HCT116 (cell line): ENCODE results near the gene ACOT4. TPM values are rescaled to one million over a fixed set of nuclear protein-coding genes. Genes with fewer than 3 reads are reported as not detected.

ENCODE experiments used
- ATAC-seq: fragments of 200-7000 bp; cut with Tn5 transposase; 2 replicates; pipeline ENCODE4 v1.9.1; 2020; ENCODE audit warnings: mild to moderate bottlenecking, moderate library complexity
- BruUV-seq: library from RNA; stranded (reverse); fragments of 400-500 nt; replicated peaks from 2 replicates; lab custom pipeline; 2021; lab: Mats Ljungman, UMichigan
- CTCF ChIA-PET: fragments of 300-600 bp; sonication (Branson Sonifier 250); formaldehyde crosslinking; loops from one replicate; lab custom pipeline; 2021; ENCODE audit warnings: antibody characterized with exemption; lab: Charles Lee
- POLR2A ChIA-PET: fragments of 300-600, 350-600 bp; sonication (Branson Sonifier 250); formaldehyde crosslinking; loops from one replicate; lab custom pipeline; 2021; ENCODE audit warnings: antibody characterized with exemption; lab: Charles Lee
- RAD21 ChIA-PET, 2 experiments: fragments of 300-600 bp; sonication (Branson Sonifier 250); formaldehyde crosslinking; loops; one replicate each; lab custom pipeline; 2023; ENCODE audit warnings: low total read pairs in 2 of 2; ENCODE audit not compliant: uncharacterized antibody in 2 of 2, unreplicated experiment in 2 of 2, low non-redundant PET in 1 of 2; lab: Charles Lee
- DNase-seq: peaks from one replicate; pipeline ENCODE4 v3.0.0-alpha.2; 2010; ENCODE audit warnings: low read depth, low spot score
- H2AFZ ChIP-seq: fragments of 200-600 bp; shearing (Covaris generic), sonication (generic); 2 replicates; pipeline ENCODE4 v1.6.1; 2017; ENCODE audit warnings: low read depth, mixed run types, mixed read lengths, antibody characterized with exemption, low read length; ENCODE audit not compliant: poor library complexity, severe bottlenecking
- H3K27ac ChIP-seq: 2 replicates; pipeline ENCODE4 v1.5.1; 2012; ENCODE audit warnings: low read depth, low read length
- H3K27me3 ChIP-seq: fragments of 200-600 bp; sonication (generic); 2 replicates; pipeline ENCODE4 v1.6.1; 2016; ENCODE audit warnings: mixed run types, low read length, mixed read lengths; ENCODE audit not compliant: insufficient read depth
- H3K36me3 ChIP-seq, 2 experiments: fragments of 200-500 bp in 1 of 2; fragments of 200-600 bp in 1 of 2; sonication (Bioruptor generic) in 1 of 2; sonication (generic) in 1 of 2; 2 replicates each; pipeline versions ENCODE4 v1.5.1 to v1.6.1; 2014 to 2016; ENCODE audit warnings: low read length in 2 of 2, inconsistent platforms in 1 of 2, mixed read lengths in 1 of 2, mixed run types in 1 of 2; ENCODE audit not compliant: insufficient read depth in 2 of 2, control insufficient read depth in 1 of 2
- H3K4me1 ChIP-seq, 2 experiments: fragments of 200-600 bp in 1 of 2; sonication (generic) in 1 of 2; 2 replicates each; pipeline versions ENCODE4 v1.5.1 to v1.6.1; 2012 to 2017; ENCODE audit warnings: low read length in 2 of 2, inconsistent platforms in 1 of 2, mild to moderate bottlenecking in 1 of 2, mixed read lengths in 1 of 2, mixed run types in 1 of 2, moderate library complexity in 1 of 2; ENCODE audit not compliant: insufficient read depth in 2 of 2, control insufficient read depth in 1 of 2
- H3K4me2 ChIP-seq: fragments of 200-600 bp; sonication (generic); 2 replicates; pipeline ENCODE4 v1.6.1; 2017; ENCODE audit warnings: mixed run types, low read length, mixed read lengths
- H3K4me3 ChIP-seq, 2 experiments: fragments of 200-600 bp in 1 of 2; sonication (generic) in 1 of 2; replicated peaks in 1 of 2; 2 replicates each; pipeline ENCODE4 v1.5.1; 2011 to 2016; ENCODE audit warnings: low read length in 2 of 2, control low read depth in 1 of 2, low read depth in 1 of 2, mild to moderate bottlenecking in 1 of 2, mixed read lengths in 1 of 2, mixed run types in 1 of 2
- H3K79me2 ChIP-seq: fragments of 200-600 bp; sonication (generic); 2 replicates; pipeline ENCODE4 v1.6.1; 2017; ENCODE audit warnings: mild to moderate bottlenecking, mixed run types, low read length, moderate library complexity, mixed read lengths; ENCODE audit not compliant: insufficient read depth
- H3K9ac ChIP-seq: fragments of 200-600 bp; sonication (generic); 2 replicates; pipeline ENCODE4 v1.6.1; 2016; ENCODE audit warnings: low read length, mixed read lengths
- H3K9me2 ChIP-seq: fragments of 200-600 bp; sonication (generic), shearing (Covaris generic); 2 replicates; pipeline ENCODE4 v1.6.1; 2017; ENCODE audit warnings: mixed run types, mild to moderate bottlenecking, moderate library complexity; ENCODE audit not compliant: insufficient read depth
- H3K9me3 ChIP-seq, 2 experiments: fragments of 200-500 bp in 1 of 2; fragments of 200-600 bp in 1 of 2; sonication (Bioruptor generic) in 1 of 2; sonication (generic) in 1 of 2; 2 replicates each; pipeline ENCODE4 v1.6.1; 2014 to 2017; ENCODE audit warnings: low read length in 2 of 2, mixed read lengths in 2 of 2, inconsistent platforms in 1 of 2, low read depth in 1 of 2, mild to moderate bottlenecking in 1 of 2, mixed run types in 1 of 2, moderate library complexity in 1 of 2; ENCODE audit not compliant: control insufficient read depth in 1 of 2, insufficient read depth in 1 of 2
- H4K20me1 ChIP-seq: fragments of 200-600 bp; sonication (generic), shearing (Covaris generic); 2 replicates; pipeline ENCODE4 v1.6.1; 2017; ENCODE audit warnings: mixed run types, mild to moderate bottlenecking, moderate library complexity; ENCODE audit not compliant: insufficient read depth
- CBX3 ChIP-seq: IDR thresholded peaks from 2 replicates; pipeline ENCODE4 v1.6.1; 2012; ENCODE audit warnings: low read depth
- CEBPB ChIP-seq: IDR thresholded peaks from 2 replicates; pipeline ENCODE4 v1.6.1; 2012; ENCODE audit warnings: low read depth
- EGR1 ChIP-seq: IDR thresholded peaks from 2 replicates; pipeline ENCODE4 v1.6.1; 2012; ENCODE audit warnings: low read depth
- JUND ChIP-seq: IDR thresholded peaks from 2 replicates; pipeline ENCODE4 v1.6.1; 2012
- POLR2AphosphoS5 ChIP-seq: IDR thresholded peaks from 2 replicates; pipeline ENCODE4 v1.6.1; 2011; ENCODE audit warnings: mild to moderate bottlenecking, low read depth, low read length, moderate library complexity
- SRF ChIP-seq: IDR thresholded peaks from 2 replicates; pipeline ENCODE4 v1.6.1; 2012; ENCODE audit warnings: low read depth
- YY1 ChIP-seq: IDR thresholded peaks from 2 replicates; pipeline ENCODE4 v1.6.1; 2011; ENCODE audit warnings: low read length, low read depth, moderate library complexity, mild to moderate bottlenecking; ENCODE audit not compliant: insufficient replicate concordance; ENCODE audit errors: extremely low read depth
- ZFX ChIP-seq: fragments of 450-650 bp; IDR thresholded peaks from 2 replicates; pipeline ENCODE4 v1.6.1; 2017
- intact Hi-C: fragments of 100-400 bp; cut with micrococcal nuclease; formaldehyde crosslinking; loops from 2 replicates; pipeline ENCODE4 v1.10.0; 2022
- total RNA-seq: library from RNA; stranded (reverse); gene quantifications from one replicate; pipeline ENCODE4 v1.2.1, GENCODE V29; 2021; ENCODE audit not compliant: unreplicated experiment
- TF ChIP-seq, protein P1 (sequence below), 3 experiments: fragments of 200-600 bp in 1 of 3; sonication (generic) in 1 of 3; IDR thresholded peaks in 2 of 3; conservative IDR thresholded peaks in 1 of 3; 2 replicates each; pipeline ENCODE4 v1.5.1; 2012 to 2017; ENCODE audit warnings: low read depth in 2 of 3, low read length in 2 of 3, antibody characterized with exemption in 1 of 3, borderline replicate concordance in 1 of 3, control low read depth in 1 of 3, mild to moderate bottlenecking in 1 of 3, mixed read lengths in 1 of 3, mixed run types in 1 of 3, moderate library complexity in 1 of 3; ENCODE audit not compliant: insufficient read depth in 1 of 3
- TF ChIP-seq, protein P2 (sequence below): IDR thresholded peaks from 2 replicates; pipeline ENCODE4 v1.6.1; 2012; ENCODE audit warnings: low read depth

The ACOT4 gene
- total RNA-seq, 1 experiment from 2014 or later: not detected

DNA sequence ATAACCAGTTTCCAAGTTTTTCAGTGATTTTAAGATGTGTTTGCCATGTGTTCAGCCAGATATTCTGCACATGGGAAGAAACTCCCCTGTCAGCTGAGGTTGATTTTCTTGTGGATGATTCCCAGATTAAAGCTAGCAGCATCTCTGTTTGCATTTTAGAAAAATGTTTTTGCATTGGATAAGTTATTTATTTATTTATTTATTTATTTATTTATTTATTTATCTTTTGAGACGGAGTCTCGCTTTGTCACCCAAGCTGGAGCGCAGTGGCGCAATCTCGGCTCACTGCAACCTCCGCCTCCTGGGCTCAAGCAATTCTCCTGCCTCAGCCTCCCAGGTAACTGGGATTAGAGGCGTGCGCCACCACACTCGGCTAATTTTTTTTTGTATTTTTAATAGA is 2.8 kb downstream of the ACOT4 start:
- TF ChIP-seq, protein P1, sequence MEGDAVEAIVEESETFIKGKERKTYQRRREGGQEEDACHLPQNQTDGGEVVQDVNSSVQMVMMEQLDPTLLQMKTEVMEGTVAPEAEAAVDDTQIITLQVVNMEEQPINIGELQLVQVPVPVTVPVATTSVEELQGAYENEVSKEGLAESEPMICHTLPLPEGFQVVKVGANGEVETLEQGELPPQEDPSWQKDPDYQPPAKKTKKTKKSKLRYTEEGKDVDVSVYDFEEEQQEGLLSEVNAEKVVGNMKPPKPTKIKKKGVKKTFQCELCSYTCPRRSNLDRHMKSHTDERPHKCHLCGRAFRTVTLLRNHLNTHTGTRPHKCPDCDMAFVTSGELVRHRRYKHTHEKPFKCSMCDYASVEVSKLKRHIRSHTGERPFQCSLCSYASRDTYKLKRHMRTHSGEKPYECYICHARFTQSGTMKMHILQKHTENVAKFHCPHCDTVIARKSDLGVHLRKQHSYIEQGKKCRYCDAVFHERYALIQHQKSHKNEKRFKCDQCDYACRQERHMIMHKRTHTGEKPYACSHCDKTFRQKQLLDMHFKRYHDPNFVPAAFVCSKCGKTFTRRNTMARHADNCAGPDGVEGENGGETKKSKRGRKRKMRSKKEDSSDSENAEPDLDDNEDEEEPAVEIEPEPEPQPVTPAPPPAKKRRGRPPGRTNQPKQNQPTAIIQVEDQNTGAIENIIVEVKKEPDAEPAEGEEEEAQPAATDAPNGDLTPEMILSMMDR (IDR thresholded peaks at IDR 0.05 in 2 of 3, conservative IDR thresholded peaks at IDR 0.05 in 1 of 3; ENCODE audit: borderline replicate concordance in 1 of 3, insufficient read depth in 1 of 3, low read depth in 2 of 3, low read length in 2 of 3): no peak
- TF ChIP-seq CEBPB: no peak
- TF ChIP-seq EGR1: no peak
- TF ChIP-seq, protein P2, sequence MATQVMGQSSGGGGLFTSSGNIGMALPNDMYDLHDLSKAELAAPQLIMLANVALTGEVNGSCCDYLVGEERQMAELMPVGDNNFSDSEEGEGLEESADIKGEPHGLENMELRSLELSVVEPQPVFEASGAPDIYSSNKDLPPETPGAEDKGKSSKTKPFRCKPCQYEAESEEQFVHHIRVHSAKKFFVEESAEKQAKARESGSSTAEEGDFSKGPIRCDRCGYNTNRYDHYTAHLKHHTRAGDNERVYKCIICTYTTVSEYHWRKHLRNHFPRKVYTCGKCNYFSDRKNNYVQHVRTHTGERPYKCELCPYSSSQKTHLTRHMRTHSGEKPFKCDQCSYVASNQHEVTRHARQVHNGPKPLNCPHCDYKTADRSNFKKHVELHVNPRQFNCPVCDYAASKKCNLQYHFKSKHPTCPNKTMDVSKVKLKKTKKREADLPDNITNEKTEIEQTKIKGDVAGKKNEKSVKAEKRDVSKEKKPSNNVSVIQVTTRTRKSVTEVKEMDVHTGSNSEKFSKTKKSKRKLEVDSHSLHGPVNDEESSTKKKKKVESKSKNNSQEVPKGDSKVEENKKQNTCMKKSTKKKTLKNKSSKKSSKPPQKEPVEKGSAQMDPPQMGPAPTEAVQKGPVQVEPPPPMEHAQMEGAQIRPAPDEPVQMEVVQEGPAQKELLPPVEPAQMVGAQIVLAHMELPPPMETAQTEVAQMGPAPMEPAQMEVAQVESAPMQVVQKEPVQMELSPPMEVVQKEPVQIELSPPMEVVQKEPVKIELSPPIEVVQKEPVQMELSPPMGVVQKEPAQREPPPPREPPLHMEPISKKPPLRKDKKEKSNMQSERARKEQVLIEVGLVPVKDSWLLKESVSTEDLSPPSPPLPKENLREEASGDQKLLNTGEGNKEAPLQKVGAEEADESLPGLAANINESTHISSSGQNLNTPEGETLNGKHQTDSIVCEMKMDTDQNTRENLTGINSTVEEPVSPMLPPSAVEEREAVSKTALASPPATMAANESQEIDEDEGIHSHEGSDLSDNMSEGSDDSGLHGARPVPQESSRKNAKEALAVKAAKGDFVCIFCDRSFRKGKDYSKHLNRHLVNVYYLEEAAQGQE: no peak
- TF ChIP-seq JUND: no peak
- no peak for TF ChIP-seq CBX3
- no peak for TF ChIP-seq POLR2AphosphoS5
- TF ChIP-seq SRF: no peak
- no peak for TF ChIP-seq YY1
- no peak for TF ChIP-seq ZFX
- Histone ChIP-seq H2AFZ (no peak overlapping the region), H3K9me2 (no peaks in the 10 kb centered on the region), H3K4me1 (no peaks in the 10 kb centered on the region), H3K9me3 (no peaks in the 10 kb centered on the region), H3K4me2 (no peak overlapping the region), H3K36me3 (no peaks in the 10 kb centered on the region), H3K27ac (no peak overlapping the region), H4K20me1 (no peaks in the 10 kb centered on the region), H3K4me3 (no peak overlapping the region), H3K9ac (no peak overlapping the region), H3K79me2 (no peaks in the 10 kb centered on the region), H3K27me3 (no peaks in the 10 kb centered on the region)
- intact Hi-C loops: no loop called here
- no TSS peak for BruUV-seq
- ATAC-seq (no peak), DNase-seq (no peak)
- POLR2A ChIA-PET: no interaction called here
- RAD21 ChIA-PET: no interaction called here
- CTCF ChIA-PET: no interaction called here
